GM12872 (cell line): Measurements from ENCODE around the gene CYLC1.
A peak's percentile ranks its signal among the peaks of the same experiment; 100 is the strongest.

ENCODE experiments used
- CTCF ChIP-seq: IDR thresholded peaks from 3 replicates; pipeline ENCODE4 v1.5.1; 2011; ENCODE audit warnings: low read depth, mild to moderate bottlenecking, low read length, moderate library complexity; ENCODE audit not compliant: insufficient read depth

CYLC1 gene

GRCh38 chrX:83906921-83907320, 46.0 kb downstream of the CYLC1 start:
- no peak for TF ChIP-seq CTCF

- TF ChIP-seq CTCF, result peak; percentile 28; the same call in 1 of the 3 replicates
These were observed 55.6 kb downstream of the CYLC1 start for GRCh38 chrX:83916525-83916924.

DNA sequence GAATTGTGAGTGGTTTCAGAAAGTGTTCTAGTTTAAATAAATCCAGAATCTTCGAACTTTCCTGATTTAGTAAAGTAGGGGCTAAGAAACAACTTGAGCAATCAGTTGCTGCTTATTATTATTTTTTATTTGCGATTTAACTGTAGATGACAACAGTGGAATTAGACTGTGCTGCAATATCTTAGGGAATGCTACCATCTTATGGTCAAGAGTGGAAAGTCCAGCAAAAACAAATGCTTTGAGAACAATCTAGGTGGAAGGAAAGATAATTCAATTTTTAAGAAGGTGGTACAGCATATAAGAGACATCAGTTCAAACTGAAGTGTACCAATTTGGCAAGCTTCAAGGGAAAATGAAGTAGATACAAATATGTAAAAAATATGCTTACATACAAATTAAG, 73.3 kb downstream of the CYLC1 start:
- no peak for TF ChIP-seq CTCF
